IMR-90 (cell line): ENCODE results near the gene FCRLB. TPM values are rescaled to one million over a fixed set of nuclear protein-coding genes. Genes with fewer than 3 reads are reported as not detected.

Experiments
- ATAC-seq: fragments of 200-7000 bp; cut with Tn5 transposase; 2 replicates; pipeline ENCODE4 v1.9.1; 2020; ENCODE audit warnings: low read depth, mild to moderate bottlenecking, moderate library complexity
- BruUV-seq: library from RNA; stranded (reverse); fragments of 400-500 nt; replicated peaks from 2 replicates; lab custom pipeline; 2021; lab: Mats Ljungman, UMichigan
- CTCF ChIA-PET: fragments of 300-600 bp; formaldehyde crosslinking; extraction: SDS; loops from one replicate; lab custom pipeline; 2021; ENCODE audit warnings: antibody characterized with exemption; lab: Yijun Ruan, JAX
- POLR2A ChIA-PET: fragments of 300-600 bp; sonication (Branson Sonifier 250); formaldehyde crosslinking; loops from one replicate; lab custom pipeline; 2022; ENCODE audit warnings: antibody characterized with exemption; ENCODE audit not compliant: unreplicated experiment; lab: Charles Lee
- DNase-seq: peaks from one replicate; pipeline ENCODE4 v3.0.0; 2013
- H2AFZ ChIP-seq: replicated peaks from 2 replicates; pipeline ENCODE3; 2013; ENCODE audit warnings: low read length, mild to moderate bottlenecking; ENCODE audit not compliant: poor library complexity
- H2AK5ac ChIP-seq: 2 replicates; pipeline ENCODE4 v1.6.1; 2013; ENCODE audit warnings: low read depth, low read length, inconsistent platforms
- H2AK9ac ChIP-seq: replicated peaks from 2 replicates; pipeline ENCODE3; 2013; ENCODE audit warnings: mild to moderate bottlenecking, low read depth, low read length, moderate library complexity; ENCODE audit not compliant: poor library complexity
- H2BK120ac ChIP-seq: 2 replicates; pipeline ENCODE4 v1.6.1; 2013; ENCODE audit warnings: low read depth, low read length, inconsistent platforms
- H2BK15ac ChIP-seq: 3 replicates; pipeline ENCODE4 v1.6.1; 2013; ENCODE audit warnings: low read depth, low read length, inconsistent platforms
- H2BK20ac ChIP-seq: 2 replicates; pipeline ENCODE4 v1.6.1; 2013; ENCODE audit warnings: low read depth, mild to moderate bottlenecking, inconsistent platforms, low read length, moderate library complexity
- H2BK5ac ChIP-seq: 2 replicates; pipeline ENCODE4 v1.6.1; 2013; ENCODE audit warnings: mild to moderate bottlenecking, low read depth, low read length, inconsistent platforms; ENCODE audit not compliant: poor library complexity, severe bottlenecking
- H3K14ac ChIP-seq: replicated peaks from 2 replicates; pipeline ENCODE4 v1.6.1; 2013; ENCODE audit warnings: low read depth, low read length, inconsistent platforms
- H3K18ac ChIP-seq: 2 replicates; pipeline ENCODE4 v1.6.1; 2013; ENCODE audit warnings: low read depth, low read length, control low read depth
- H3K23ac ChIP-seq: 2 replicates; pipeline ENCODE4 v1.6.1; 2013; ENCODE audit warnings: low read depth, low read length, inconsistent platforms
- H3K27ac ChIP-seq: 2 replicates; pipeline ENCODE4 v1.5.1; 2013; ENCODE audit warnings: mild to moderate bottlenecking, control low read depth, low read length; ENCODE audit not compliant: insufficient read depth
- H3K27me3 ChIP-seq: 2 replicates; pipeline ENCODE4 v1.6.1; 2013; ENCODE audit warnings: low read length; ENCODE audit not compliant: control insufficient read depth, insufficient read depth
- H3K36me3 ChIP-seq: 2 replicates; pipeline ENCODE4 v1.6.1; 2013; ENCODE audit warnings: low read length, mixed read lengths; ENCODE audit not compliant: control insufficient read depth, insufficient read depth
- H3K4ac ChIP-seq: 2 replicates; pipeline ENCODE4 v1.6.1; 2013; ENCODE audit warnings: low read depth, low read length, inconsistent platforms
- H3K4me1 ChIP-seq: 2 replicates; pipeline ENCODE4 v1.6.1; 2013; ENCODE audit warnings: low read length, mixed read lengths; ENCODE audit not compliant: control insufficient read depth, insufficient read depth
- H3K4me2 ChIP-seq: 2 replicates; pipeline ENCODE4 v1.6.1; 2013; ENCODE audit warnings: low read depth, mild to moderate bottlenecking, control low read depth, low read length, moderate library complexity
- H3K4me3 ChIP-seq: 2 replicates; pipeline ENCODE4 v1.5.1; 2013; ENCODE audit warnings: low read depth, mild to moderate bottlenecking, control low read depth, low read length, moderate library complexity; ENCODE audit not compliant: insufficient read depth
- H3K56ac ChIP-seq: 2 replicates; pipeline ENCODE4 v1.6.1; 2013; ENCODE audit warnings: low read length, inconsistent platforms; ENCODE audit not compliant: insufficient read depth; ENCODE audit errors: extremely low read depth
- H3K79me1 ChIP-seq, 2 experiments: 2 replicates each; pipeline ENCODE4 v1.6.1; 2013; ENCODE audit warnings: low read length in 2 of 2, inconsistent platforms in 1 of 2, low read depth in 1 of 2
- H3K9ac ChIP-seq: 2 replicates; pipeline ENCODE4 v1.6.1; 2013; ENCODE audit warnings: low read depth, low read length, control low read depth
- H3K9me1 ChIP-seq: 2 replicates; pipeline ENCODE4 v1.6.1; 2013; ENCODE audit warnings: low read length, inconsistent platforms; ENCODE audit not compliant: insufficient read depth
- H3K9me3 ChIP-seq: 2 replicates; pipeline ENCODE4 v1.6.1; 2013; ENCODE audit warnings: low read length; ENCODE audit not compliant: control insufficient read depth, insufficient read depth
- H4K20me1 ChIP-seq: 2 replicates; pipeline ENCODE4 v1.6.1; 2013; ENCODE audit warnings: low read length, inconsistent platforms; ENCODE audit not compliant: insufficient read depth
- H4K5ac ChIP-seq: 2 replicates; pipeline ENCODE4 v1.6.1; 2013; ENCODE audit warnings: mild to moderate bottlenecking, low read depth, low read length, control low read depth
- H4K8ac ChIP-seq, 2 experiments: 2 replicates each; pipeline ENCODE4 v1.6.1; 2013; ENCODE audit warnings: low read depth in 2 of 2, low read length in 2 of 2, control low read depth in 1 of 2, inconsistent platforms in 1 of 2
- H4K91ac ChIP-seq: 2 replicates; pipeline ENCODE4 v1.6.1; 2013; ENCODE audit warnings: low read depth, low read length, inconsistent platforms; ENCODE audit not compliant: insufficient read depth
- BHLHE40 ChIP-seq: fragments of 150-350 bp; IDR thresholded peaks from 2 replicates; pipeline ENCODE4 v1.6.1; 2016; ENCODE audit warnings: mild to moderate bottlenecking, low read depth, low read length
- CEBPB ChIP-seq: IDR thresholded peaks from 2 replicates; pipeline ENCODE4 v1.6.1; 2012; ENCODE audit warnings: low read depth, low read length, improper control_type of control experiment
- CHD1 ChIP-seq: IDR thresholded peaks from 2 replicates; pipeline ENCODE4 v1.6.1; 2012; ENCODE audit warnings: low read depth, low read length, improper control_type of control experiment
- FOS ChIP-seq: fragments of 150-350 bp; IDR thresholded peaks from 2 replicates; pipeline ENCODE4 v1.6.1; 2016; ENCODE audit warnings: low read depth, low read length
- MAFK ChIP-seq: IDR thresholded peaks from 2 replicates; pipeline ENCODE4 v1.6.1; 2012; ENCODE audit warnings: low read depth, low read length, improper control_type of control experiment
- MAZ ChIP-seq: IDR thresholded peaks from 2 replicates; pipeline ENCODE4 v1.6.1; 2012; ENCODE audit warnings: low read depth, mild to moderate bottlenecking, low read length, improper control_type of control experiment, moderate library complexity, borderline replicate concordance
- MXI1 ChIP-seq: IDR thresholded peaks from 2 replicates; pipeline ENCODE4 v1.6.1; 2012; ENCODE audit warnings: low read depth, mild to moderate bottlenecking, low read length, moderate library complexity, borderline replicate concordance
- NFE2L2 ChIP-seq: fragments of 150-350 bp; IDR thresholded peaks from 2 replicates; pipeline ENCODE4 v1.6.1; 2016; ENCODE audit warnings: low read depth, mild to moderate bottlenecking, low read length
- POLR2A ChIP-seq: IDR thresholded peaks from 2 replicates; pipeline ENCODE4 v1.6.1; 2012; ENCODE audit warnings: mild to moderate bottlenecking, low read depth, low read length
- RAD21 ChIP-seq: IDR thresholded peaks from 2 replicates; pipeline ENCODE4 v1.6.1; 2012; ENCODE audit warnings: low read length, improper control_type of control experiment
- RCOR1 ChIP-seq: IDR thresholded peaks from 2 replicates; pipeline ENCODE4 v1.6.1; 2012; ENCODE audit warnings: mild to moderate bottlenecking, low read length, improper control_type of control experiment; ENCODE audit not compliant: insufficient replicate concordance
- RFX5 ChIP-seq: IDR thresholded peaks from 2 replicates; pipeline ENCODE4 v1.8.0; 2012; ENCODE audit warnings: low read depth, mild to moderate bottlenecking, low read length, moderate library complexity
- SMC3 ChIP-seq: fragments of 150-350 bp; IDR thresholded peaks from 2 replicates; pipeline ENCODE4 v1.6.1; 2016; ENCODE audit warnings: low read depth, mild to moderate bottlenecking, antibody characterized with exemption, low read length, moderate library complexity
- WGBS, 2 experiments: methylation state at CpG; one replicate each; pipeline versions ENCODE4 v1.1.5 to v1.1.7; 2013; ENCODE audit warnings: missing lambda C conversion rate in 2 of 2; ENCODE audit not compliant: insufficient read length in 1 of 2; ENCODE audit errors: extremely low coverage in 2 of 2; 5-methylcytosine and 5-hydroxymethylcytosine counted together
- dilution Hi-C: fragments of 300-500 bp; cut with HindIII; formaldehyde crosslinking; loops from one replicate; pipeline ENCODE4 v1.14.3; 2018; ENCODE audit warnings: low sequenced_read_pairs; ENCODE audit not compliant: unreplicated experiment
- in situ Hi-C: fragments of 300-500 bp; cut with MboI; formaldehyde crosslinking; loops from 3 replicates; pipeline ENCODE4 v1.14.3; 2019; ENCODE audit warnings: low sequenced_read_pairs, inconsistent platforms, mixed read lengths
- intact Hi-C: fragments of 100-400 bp; cut with micrococcal nuclease; formaldehyde crosslinking; loops from 2 replicates; pipeline ENCODE4 v1.10.0; 2022
- polyA plus RNA-seq, 3 experiments: library from polyadenylated mRNA; depleted of rRNA; stranded (reverse); fragments of >200 nt; gene quantifications; 2 replicates each; pipeline ENCODE4 v1.2.3, GENCODE V29; 2012; ENCODE audit warnings: low replicate concordance in 1 of 3
- total RNA-seq: library from RNA; depleted of rRNA; stranded (reverse); fragments of >200 nt; gene quantifications from 2 replicates; pipeline ENCODE4 v1.2.3, GENCODE V29; 2012
- TF ChIP-seq, protein P1 (sequence below): fragments of 150-350 bp; IDR thresholded peaks from 2 replicates; pipeline ENCODE4 v1.6.1; 2016; ENCODE audit warnings: low read depth, mild to moderate bottlenecking, low read length, moderate library complexity, borderline replicate concordance
- TF ChIP-seq, protein P2 (sequence below): fragments of 150-350 bp; IDR thresholded peaks from 2 replicates; pipeline ENCODE4 v1.6.1; 2017; ENCODE audit warnings: mild to moderate bottlenecking, antibody characterized with exemption, low read length, low read depth
- TF ChIP-seq, protein P3 (sequence below): conservative IDR thresholded peaks from 2 replicates; pipeline ENCODE4 v1.5.1; 2012; ENCODE audit warnings: mild to moderate bottlenecking, low read depth, low read length, improper control_type of control experiment

FCRLB gene
- total and polyA plus RNA-seq, 2 of the 4 experiments (the other 2 are of a cell fraction): 0.90 to 2.2 TPM

DNA sequence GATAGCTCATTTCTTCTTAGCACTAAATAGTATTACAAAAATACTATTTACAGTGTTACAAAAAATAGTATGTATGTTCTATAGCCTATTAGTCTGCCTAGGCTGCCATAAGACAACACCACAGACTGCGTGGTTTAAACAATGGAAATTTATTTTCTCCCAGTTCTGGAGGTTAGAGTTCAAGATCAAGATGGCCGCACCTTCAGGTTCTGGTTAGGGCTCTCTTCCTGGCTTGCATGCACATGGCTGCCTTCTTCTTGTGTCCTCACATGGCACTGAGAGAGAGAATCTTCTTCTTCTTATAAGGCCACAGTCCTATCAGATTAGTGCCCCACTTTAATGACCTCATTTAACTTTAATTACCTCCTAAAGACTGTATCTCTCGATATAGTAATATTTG, 48.9 kb downstream of the FCRLB start:
- H3K27me3 ChIP-seq: no peaks in the 10 kb centered on the region
- H3K14ac ChIP-seq: no peak overlapping the region
- peaks cover 3% of the 10 kb centered on the region; the same call in 1 of the 2 replicates for H4K20me1 ChIP-seq
- BruUV-seq: no TSS peak
- H2BK120ac ChIP-seq: no peak overlapping the region
- H2AK9ac ChIP-seq: no peak overlapping the region
- H3K9ac ChIP-seq: no peak overlapping the region
- dilution Hi-C loops (no loop called here), in situ Hi-C loops (no loop called here), intact Hi-C loops (no loop called here)
- H2BK5ac ChIP-seq: no peak overlapping the region
- no peak overlapping the region for H4K91ac ChIP-seq
- no peak overlapping the region for H2BK15ac ChIP-seq
- CTCF ChIA-PET: no interaction called here
- no peak overlapping the region for H3K56ac ChIP-seq
- H3K4ac ChIP-seq: no peak overlapping the region
- POLR2A ChIA-PET: no interaction called here
- ATAC-seq (no peak), DNase-seq (no peak)
- H3K18ac ChIP-seq: no peak overlapping the region
- H3K23ac ChIP-seq: no peak overlapping the region
- H3K27ac ChIP-seq: no peak overlapping the region
- no peaks in the 10 kb centered on the region for H3K36me3 ChIP-seq
- H4K8ac ChIP-seq: no peak overlapping the region
- no peak overlapping the region for H2AK5ac ChIP-seq
- H3K79me1 ChIP-seq: peaks cover 15 to 58% of the 10 kb centered on the region in 2 experiments; a peak in 3 of 4 replicates
- H4K5ac ChIP-seq: no peak overlapping the region
- no peak overlapping the region for H2AFZ ChIP-seq
- H3K4me1 ChIP-seq: no peaks in the 10 kb centered on the region
- H3K4me2 ChIP-seq: no peak overlapping the region
- no peaks in the 10 kb centered on the region for H3K9me3 ChIP-seq
- no CpG with 5 or more reads among the region's 3 CpGs for WGBS, 2 experiments
- H3K4me3 ChIP-seq: no peak overlapping the region
- H3K9me1 ChIP-seq: peaks cover 2% of the 10 kb centered on the region; the same call in 1 of the 2 replicates
- TF ChIP-seq MAFK: no peak
- no peak for TF ChIP-seq RCOR1
- no peak for TF ChIP-seq FOS
- TF ChIP-seq CEBPB: no peak
- TF ChIP-seq, protein P1, sequence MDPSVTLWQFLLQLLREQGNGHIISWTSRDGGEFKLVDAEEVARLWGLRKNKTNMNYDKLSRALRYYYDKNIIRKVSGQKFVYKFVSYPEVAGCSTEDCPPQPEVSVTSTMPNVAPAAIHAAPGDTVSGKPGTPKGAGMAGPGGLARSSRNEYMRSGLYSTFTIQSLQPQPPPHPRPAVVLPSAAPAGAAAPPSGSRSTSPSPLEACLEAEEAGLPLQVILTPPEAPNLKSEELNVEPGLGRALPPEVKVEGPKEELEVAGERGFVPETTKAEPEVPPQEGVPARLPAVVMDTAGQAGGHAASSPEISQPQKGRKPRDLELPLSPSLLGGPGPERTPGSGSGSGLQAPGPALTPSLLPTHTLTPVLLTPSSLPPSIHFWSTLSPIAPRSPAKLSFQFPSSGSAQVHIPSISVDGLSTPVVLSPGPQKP: no peak
- TF ChIP-seq BHLHE40: no peak
- no peak for TF ChIP-seq MXI1
- no peak for TF ChIP-seq NFE2L2
- no peak for TF ChIP-seq POLR2A
- TF ChIP-seq SMC3: no peak
- TF ChIP-seq RFX5: no peak
- no peak for TF ChIP-seq CHD1
- TF ChIP-seq MAZ: no peak
- TF ChIP-seq, protein P2, sequence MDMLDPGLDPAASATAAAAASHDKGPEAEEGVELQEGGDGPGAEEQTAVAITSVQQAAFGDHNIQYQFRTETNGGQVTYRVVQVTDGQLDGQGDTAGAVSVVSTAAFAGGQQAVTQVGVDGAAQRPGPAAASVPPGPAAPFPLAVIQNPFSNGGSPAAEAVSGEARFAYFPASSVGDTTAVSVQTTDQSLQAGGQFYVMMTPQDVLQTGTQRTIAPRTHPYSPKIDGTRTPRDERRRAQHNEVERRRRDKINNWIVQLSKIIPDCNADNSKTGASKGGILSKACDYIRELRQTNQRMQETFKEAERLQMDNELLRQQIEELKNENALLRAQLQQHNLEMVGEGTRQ: no peak
- TF ChIP-seq, protein P3, sequence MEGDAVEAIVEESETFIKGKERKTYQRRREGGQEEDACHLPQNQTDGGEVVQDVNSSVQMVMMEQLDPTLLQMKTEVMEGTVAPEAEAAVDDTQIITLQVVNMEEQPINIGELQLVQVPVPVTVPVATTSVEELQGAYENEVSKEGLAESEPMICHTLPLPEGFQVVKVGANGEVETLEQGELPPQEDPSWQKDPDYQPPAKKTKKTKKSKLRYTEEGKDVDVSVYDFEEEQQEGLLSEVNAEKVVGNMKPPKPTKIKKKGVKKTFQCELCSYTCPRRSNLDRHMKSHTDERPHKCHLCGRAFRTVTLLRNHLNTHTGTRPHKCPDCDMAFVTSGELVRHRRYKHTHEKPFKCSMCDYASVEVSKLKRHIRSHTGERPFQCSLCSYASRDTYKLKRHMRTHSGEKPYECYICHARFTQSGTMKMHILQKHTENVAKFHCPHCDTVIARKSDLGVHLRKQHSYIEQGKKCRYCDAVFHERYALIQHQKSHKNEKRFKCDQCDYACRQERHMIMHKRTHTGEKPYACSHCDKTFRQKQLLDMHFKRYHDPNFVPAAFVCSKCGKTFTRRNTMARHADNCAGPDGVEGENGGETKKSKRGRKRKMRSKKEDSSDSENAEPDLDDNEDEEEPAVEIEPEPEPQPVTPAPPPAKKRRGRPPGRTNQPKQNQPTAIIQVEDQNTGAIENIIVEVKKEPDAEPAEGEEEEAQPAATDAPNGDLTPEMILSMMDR: no peak
- TF ChIP-seq RAD21: no peak
- no peak overlapping the region for H2BK20ac ChIP-seq
